K562 (cell line): Measurements from ENCODE around the gene LAGE3. TPM values are rescaled to one million over a fixed set of nuclear protein-coding genes. Genes with fewer than 3 reads are reported as not detected.

ENCODE experiments used
- ATAC-seq: fragments of 200-7000 bp; cut with Tn5 transposase; 3 replicates; pipeline ENCODE4 v1.9.1; 2020; ENCODE audit warnings: moderate library complexity
- BruUV-seq: library from RNA; stranded (reverse); fragments of 400-500 nt; replicated peaks from 2 replicates; lab custom pipeline; 2021; lab: Mats Ljungman, UMichigan
- CTCF ChIA-PET: fragments of 300-600 bp; formaldehyde crosslinking; extraction: SDS; loops from one replicate; lab custom pipeline; 2021; ENCODE audit warnings: low intra/inter-chr PET ratio; lab: Yijun Ruan, JAX
- POLR2A ChIA-PET: fragments of 300-600, 350-650 bp; sonication (Branson Sonifier 250); formaldehyde crosslinking; extraction: SDS; loops from one replicate; lab custom pipeline; 2021; ENCODE audit warnings: antibody characterized with exemption, inconsistent platforms; lab: Yijun Ruan, JAX
- DNase-seq, 4 experiments: peaks; one replicate each; pipeline versions ENCODE4 v3.0.0 to v3.0.0-alpha.2; 2011 to 2018; ENCODE audit warnings: low spot score in 3 of 4, mixed read lengths in 3 of 4; ENCODE audit errors: extremely low read depth in 1 of 4
- FAIRE-seq: peaks from 2 replicates; lab custom pipeline; 2011; peaks lifted over from hg19 to GRCh38; lab: Jason Lieb, UNC
- H2AFZ ChIP-seq: 2 replicates; pipeline ENCODE4 v1.6.0; 2011; ENCODE audit warnings: low read depth, low read length, control low read depth, inconsistent platforms
- H3K27ac ChIP-seq: fragments of 200-600 bp; 3 replicates; pipeline ENCODE4 v1.8.0; 2011; ENCODE audit warnings: low read depth, mild to moderate bottlenecking, control low read depth, inconsistent platforms, low read length, moderate library complexity, mixed read lengths; ENCODE audit errors: extremely low read depth
- H3K27me3 ChIP-seq, 2 experiments: fragments of 300-600 bp in 1 of 2; 2 replicates in 1 of 2; 3 replicates in 1 of 2; pipeline versions ENCODE4 v1.6.0 to v1.8.0; 2011; ENCODE audit warnings: inconsistent platforms in 2 of 2, low read length in 2 of 2, mild to moderate bottlenecking in 1 of 2, mixed read lengths in 1 of 2, moderate library complexity in 1 of 2; ENCODE audit not compliant: control insufficient read depth in 2 of 2, insufficient read depth in 2 of 2
- H3K36me3 ChIP-seq: fragments of 300-600 bp; 3 replicates; pipeline ENCODE4 v1.8.0; 2011; ENCODE audit warnings: mild to moderate bottlenecking, low read length, inconsistent platforms; ENCODE audit not compliant: control insufficient read depth, insufficient read depth
- H3K4me1 ChIP-seq, 2 experiments: fragments of 200-600 bp in 1 of 2; replicated peaks in 1 of 2; 2 replicates in 1 of 2; 3 replicates in 1 of 2; pipeline versions ENCODE4 v1.5.1 to v1.8.0; 2011; ENCODE audit warnings: inconsistent platforms in 2 of 2, low read length in 2 of 2, mild to moderate bottlenecking in 1 of 2, mixed read lengths in 1 of 2, moderate library complexity in 1 of 2; ENCODE audit not compliant: control insufficient read depth in 2 of 2, insufficient read depth in 2 of 2
- H3K4me2 ChIP-seq: 2 replicates; pipeline ENCODE4 v1.6.1; 2011; ENCODE audit warnings: low read length, control low read depth, inconsistent platforms, mixed read lengths; ENCODE audit not compliant: insufficient read depth
- H3K4me3 ChIP-seq: fragments of 200-600 bp; sonication (generic), shearing (Covaris generic); 2 replicates; pipeline ENCODE4 v1.5.1; 2016; ENCODE audit warnings: control low read depth, inconsistent platforms
- H3K79me2 ChIP-seq: fragments of 200-600 bp; 3 replicates; pipeline ENCODE4 v1.8.0; 2011; ENCODE audit warnings: low read length, inconsistent platforms; ENCODE audit not compliant: control insufficient read depth, insufficient read depth
- H3K9ac ChIP-seq, 2 experiments: 2 replicates each; pipeline versions ENCODE4 v1.6.0 to v1.6.1; 2011; ENCODE audit warnings: low read depth in 2 of 2, low read length in 2 of 2, control low read depth in 1 of 2, inconsistent platforms in 1 of 2, mild to moderate bottlenecking in 1 of 2, mixed read lengths in 1 of 2; ENCODE audit not compliant: insufficient read depth in 1 of 2
- H3K9me1 ChIP-seq: one replicate; pipeline ENCODE4 v1.6.0; 2011; ENCODE audit warnings: inconsistent platforms, mild to moderate bottlenecking, low read length, moderate library complexity; ENCODE audit not compliant: control insufficient read depth, insufficient read depth
- H3K9me3 ChIP-seq: replicated peaks from 2 replicates; pipeline ENCODE4 v1.5.1; 2011; ENCODE audit warnings: low read depth, low read length, inconsistent platforms; ENCODE audit not compliant: control insufficient read depth, insufficient read depth
- H4K20me1 ChIP-seq: replicated peaks from 2 replicates; pipeline ENCODE4 v1.6.1; 2011; ENCODE audit warnings: low read length, inconsistent platforms, mixed read lengths; ENCODE audit not compliant: control insufficient read depth, insufficient read depth
- ATF1 ChIP-seq, 2 experiments: fragments of 450-650 bp in 1 of 2; IDR thresholded peaks; 2 replicates each; pipeline ENCODE4 v1.6.1; 2016; ENCODE audit warnings: missing compliant biosample characterization in 1 of 2, missing genetic modification characterization in 1 of 2
- WGBS: fragments of 100-300 bp; shearing (Covaris generic); methylation state at CpG from one replicate; pipeline ENCODE4 v1.1.6; 2016; ENCODE audit warnings: low coverage, mixed read lengths; ENCODE audit not compliant: insufficient coverage; ENCODE audit errors: missing lambda C conversion rate; 5-methylcytosine and 5-hydroxymethylcytosine counted together
- in situ Hi-C: fragments of 300-500 bp; cut with MboI; formaldehyde crosslinking; loops from 4 replicates; pipeline ENCODE4 v1.15.0; 2018; ENCODE audit warnings: inconsistent platforms, mixed read lengths
- intact Hi-C: fragments of 100-400 bp; cut with micrococcal nuclease; formaldehyde crosslinking; loops from 2 replicates; pipeline ENCODE4 v1.14.2; 2022
- polyA plus RNA-seq, 8 experiments: library from polyadenylated mRNA; depleted of rRNA in 4 of 8; stranded (reverse) in 5 of 8; unstranded in 3 of 8; fragments of >200 nt; fragmentation: Nextera tagmentation in 2 of 8; fragmentation: Illumina TruSeq in 1 of 8; extraction: Ambion mirVana in 2 of 8; extraction: Trizol in 1 of 8; gene quantifications; 2 replicates each; pipeline versions ENCODE4 v1.2.1 to v1.2.3, GENCODE V29; 2011 to 2014; ENCODE audit warnings: inconsistent platforms in 1 of 8, missing spikeins in 1 of 8
- total RNA-seq, 7 experiments: library from RNA; depleted of rRNA in 6 of 7; stranded (reverse); fragments of >200 nt in 6 of 7; fragmentation: Illumina TruSeq in 2 of 7; extraction: Trizol in 2 of 7; gene quantifications; 2 replicates each; pipeline versions ENCODE4 v1.2.1 to v1.2.3, GENCODE V29; 2011 to 2021; ENCODE audit warnings: low replicate concordance in 1 of 7
- TF ChIP-seq, protein P1 (sequence below), 2 experiments: fragments of 450-650 bp in 1 of 2; sonication (generic) in 1 of 2; formaldehyde crosslinking in 1 of 2; IDR thresholded peaks in 1 of 2; conservative IDR thresholded peaks in 1 of 2; 2 replicates each; pipeline versions ENCODE4 v1.6.1 to v1.8.1; 2016 to 2023; ENCODE audit warnings: mild to moderate bottlenecking in 2 of 2, moderate library complexity in 2 of 2, inconsistent platforms in 1 of 2, missing genetic modification reagents in 1 of 2

LAGE3 gene
- total and polyA plus RNA-seq, 9 of the 15 experiments (the other 6 are each of a cell fraction or from before 2014, with no cell fraction given): 28.2 to 125 (median 35.8) TPM

DNA sequence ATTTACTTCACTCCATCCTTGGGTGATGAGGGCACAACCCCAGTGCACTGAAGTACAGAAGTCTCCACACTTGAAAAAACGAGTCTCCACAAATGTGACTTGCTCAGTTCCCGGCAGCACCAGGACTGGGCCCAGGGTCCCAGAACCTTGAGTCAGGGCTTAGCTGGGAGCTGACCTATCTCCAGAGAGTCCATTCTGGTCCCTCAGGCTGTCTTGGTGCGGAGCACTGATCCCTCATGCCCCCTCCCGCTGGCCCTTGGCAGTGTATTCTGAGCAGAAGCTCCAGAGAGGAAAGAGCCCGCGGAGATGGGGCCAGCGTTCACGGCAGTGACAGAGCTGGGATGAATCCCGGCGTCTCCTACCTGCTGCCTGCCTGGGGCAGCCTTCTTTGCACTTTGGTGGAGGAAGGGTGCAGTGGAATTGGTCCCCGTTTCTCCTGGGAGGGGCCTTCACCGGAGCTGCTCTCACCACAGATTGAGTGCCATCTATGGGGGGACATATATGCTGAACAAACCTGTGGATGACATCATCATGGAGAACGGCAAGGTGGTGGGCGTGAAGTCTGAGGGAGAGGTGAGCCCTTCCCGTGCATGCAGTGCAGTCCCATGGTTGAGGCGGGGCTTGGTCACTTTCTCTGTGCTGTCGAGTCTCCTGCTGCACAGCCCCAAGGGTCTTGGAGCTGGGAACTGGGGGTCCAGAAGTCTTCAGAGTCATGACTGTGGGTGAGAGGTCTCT lies 38.3 kb downstream of the LAGE3 start:
- ChIA-PET POLR2A (interaction anchor here (0.6 to 1.6 kb wide), 3 partner anchors 12 to 706 kb away, joined by 3 to 5 read pairs (median 4); no protein-coding TSS in a partner anchor), CTCF (no interaction called here)
- ATAC-seq (no peak), DNase-seq (no peak)
- intact Hi-C loops: no loop called here
- Histone ChIP-seq H3K4me1 (peaks cover 11 to 53% of the 10 kb centered on the region in 2 experiments; a peak in 4 of 5 replicates), H3K79me2 (peaks cover 39% of the 10 kb centered on the region), H2AFZ (no peak overlapping the region), H3K4me2 (no peak overlapping the region), H3K4me3 (no peak overlapping the region), H3K27ac (no peak overlapping the region), H3K27me3 (no peaks in the 10 kb centered on the region)
- 85% methylated on average over 9 of the region's 17 CpGs for WGBS
- in situ Hi-C loops: no loop called here
- BruUV-seq: no TSS peak
- TF ChIP-seq, protein P1, sequence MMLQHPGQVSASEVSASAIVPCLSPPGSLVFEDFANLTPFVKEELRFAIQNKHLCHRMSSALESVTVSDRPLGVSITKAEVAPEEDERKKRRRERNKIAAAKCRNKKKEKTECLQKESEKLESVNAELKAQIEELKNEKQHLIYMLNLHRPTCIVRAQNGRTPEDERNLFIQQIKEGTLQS (IDR thresholded peaks at IDR 0.05): peak; percentile 46; the same call in 1 of the 2 replicates
- TF ChIP-seq, protein P1 (CRISPR knock-in tag; conservative IDR thresholded peaks at IDR 0.05): no peak
- TF ChIP-seq ATF1 (CRISPR knock-in tag; IDR thresholded peaks at IDR 0.05) (no peak), ATF1 (tag; IDR thresholded peaks at IDR 0.05) (no peak)
- TF ChIP-seq, all 486 proteins: peak for 1
- FAIRE-seq: no peak
- Histone ChIP-seq H3K9me3 (no peaks in the 10 kb centered on the region), H3K36me3 (peaks cover 51% of the 10 kb centered on the region; the same call in 2 of the 3 replicates), H3K9me1 (peaks cover 3% of the 10 kb centered on the region), H3K9ac (no peak overlapping the region), H4K20me1 (peaks cover 5% of the 10 kb centered on the region; the same call in 1 of the 2 replicates)
